GM21528 (cell line): Measurements from ENCODE around the gene DAZL.
"Not testable (repeated sequence)": the region's sequence is repeated elsewhere in the genome, so short reads cannot be mapped to it uniquely, and the experiment has no call there.

ENCODE experiments used
- ATAC-seq: cut with Tn5 transposase; IDR thresholded peaks from one replicate; pipeline ENCODE4 v1.9.1; 2021; ENCODE audit warnings: mild to moderate bottlenecking, moderate library complexity; ENCODE audit not compliant: unreplicated experiment, low FRiP score

Gene DAZL

GRCh38 chr3:16604887-16605602 lies at the start of gene DAZL:
Gene DAZL (minus strand): TSS chr3:16605423. CDS start chr3:16605205, 218 bp downstream.
- no peak for ATAC-seq

- no peak for ATAC-seq
Measured at GRCh38 chr3:16654976-16655375, 49.8 kb upstream of the DAZL start.

GRCh38 chr3:16653712-16654111 lies 48.5 kb upstream of the DAZL start:
- ATAC-seq, result no peak

- no peak for ATAC-seq
Measured at GRCh38 chr3:16647668-16648067, 42.4 kb upstream of the DAZL start.

GRCh38 chr3:16639806-16640205 lies 34.6 kb upstream of the DAZL start:
- ATAC-seq, result no peak

- ATAC-seq, result no peak
Measured at GRCh38 chr3:16633948-16634347, 28.7 kb upstream of the DAZL start.

- ATAC-seq, result no peak
Measured at GRCh38 chr3:16632395-16632794, 27.2 kb upstream of the DAZL start.

GRCh38 chr3:16618721-16619120 lies 13.5 kb upstream of the DAZL start:
- no peak for ATAC-seq

- not testable (repeated sequence) for ATAC-seq
Measured at GRCh38 chr3:16617155-16617554, 11.9 kb upstream of the DAZL start.

- no peak for ATAC-seq
Measured at GRCh38 chr3:16616083-16616482, 10.9 kb upstream of the DAZL start.

GRCh38 chr3:16614033-16615031 lies 9.1 kb upstream of the DAZL start:
- no peak for ATAC-seq

GRCh38 chr3:16609927-16610580 lies 4.8 kb upstream of the DAZL start:
- no peak for ATAC-seq

- ATAC-seq, result no peak
Measured at GRCh38 chr3:16608816-16609215, 3.6 kb upstream of the DAZL start.

- ATAC-seq, result no peak
Measured at GRCh38 chr3:16607718-16608117, 2.5 kb upstream of the DAZL start.

GRCh38 chr3:16606398-16606797 lies 1.2 kb upstream of the DAZL start:
- no peak for ATAC-seq

- ATAC-seq, result no peak
Measured at GRCh38 chr3:16605966-16606365, 743 bp upstream of the DAZL start.

- no peak for ATAC-seq
Measured at GRCh38 chr3:16604433-16604832, 790 bp downstream of the DAZL start.

GRCh38 chr3:16601537-16602005 lies 3.7 kb downstream of the DAZL start:
- no peak for ATAC-seq

- ATAC-seq, result no peak
Measured at GRCh38 chr3:16600780-16601536, 4.3 kb downstream of the DAZL start.

GRCh38 chr3:16599694-16600093 lies 5.5 kb downstream of the DAZL start:
- ATAC-seq, result no peak
